ENCODE data around the gene ALG1L2. TPM values are rescaled to one million over a fixed set of nuclear protein-coding genes. Genes with fewer than 3 reads are reported as not detected.
"Not testable (repeated sequence)": the region's sequence is repeated elsewhere in the genome, so short reads cannot be mapped to it uniquely, and the experiment has no call there.

Gene ALG1L2
- polyA plus RNA-seq, 1 donor from 2014 or later, result not detected

GRCh38 chr3:130136337-130136736 is 54.7 kb downstream of the ALG1L2 start:
- H3K36me3 ChIP-seq (ENCODE audit: insufficient read depth, low read length); H3F3A ChIP-seq (ENCODE audit: insufficient read depth, low read length, poor library complexity, severe bottlenecking); H2AFZ ChIP-seq (ENCODE audit: low read depth, low read length); H3K79me2 ChIP-seq (replicated peaks; ENCODE audit: insufficient read depth, low read length); H3K4me2 ChIP-seq (ENCODE audit: low read length); H3K27me3 ChIP-seq (ENCODE audit: insufficient read depth, low read depth, low read length); H3K9me3 ChIP-seq (ENCODE audit: low read length); H4K20me1 ChIP-seq (ENCODE audit: insufficient read depth); H3K9me2 ChIP-seq (ENCODE audit: insufficient read depth, low read length); H3K9ac ChIP-seq (ENCODE audit: low read length); H3K4me3 ChIP-seq (ENCODE audit: low read length); H3K27ac ChIP-seq (ENCODE audit: low read length): not testable (repeated sequence)

GRCh38 chr3:130137685-130138084 is 56.1 kb downstream of the ALG1L2 start:
- H3K36me3 ChIP-seq (ENCODE audit: insufficient read depth, low read length); H3K4me3 ChIP-seq (ENCODE audit: low read length); H3F3A ChIP-seq (ENCODE audit: insufficient read depth, low read length, poor library complexity, severe bottlenecking); H3K4me2 ChIP-seq (ENCODE audit: low read length); H3K9me2 ChIP-seq (ENCODE audit: insufficient read depth, low read length); H3K9ac ChIP-seq (ENCODE audit: low read length); H2AFZ ChIP-seq (ENCODE audit: low read depth, low read length); H3K27ac ChIP-seq (ENCODE audit: low read length); H3K79me2 ChIP-seq (replicated peaks; ENCODE audit: insufficient read depth, low read length); H3K9me3 ChIP-seq (ENCODE audit: low read length); H3K27me3 ChIP-seq (ENCODE audit: insufficient read depth, low read depth, low read length); H4K20me1 ChIP-seq (ENCODE audit: insufficient read depth): not testable (repeated sequence)

DNA sequence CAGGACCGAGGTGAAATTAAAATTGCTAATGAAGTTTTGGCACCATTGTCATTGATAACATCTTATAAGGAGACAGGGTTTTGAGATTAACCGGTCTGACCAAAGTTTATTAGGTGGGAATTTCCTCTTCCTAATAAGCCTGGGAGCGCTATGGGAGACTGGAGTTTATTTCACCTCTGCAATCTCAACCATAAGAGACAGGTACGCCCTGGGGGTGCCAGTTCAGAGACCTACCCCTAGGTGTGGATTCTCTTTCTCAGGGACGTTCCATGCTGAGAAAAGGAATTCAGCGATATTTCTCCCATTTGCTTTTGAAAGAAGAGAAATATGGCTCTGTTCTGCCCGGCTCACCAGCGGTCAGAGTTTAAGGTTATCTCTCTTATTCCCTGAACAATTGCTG is 57.4 kb downstream of the ALG1L2 start:
- not testable (repeated sequence) for H3F3A ChIP-seq (ENCODE audit: insufficient read depth, low read length, poor library complexity, severe bottlenecking); H3K36me3 ChIP-seq (ENCODE audit: insufficient read depth, low read length); H3K79me2 ChIP-seq (replicated peaks; ENCODE audit: insufficient read depth, low read length); H3K27ac ChIP-seq (ENCODE audit: low read length); H3K4me3 ChIP-seq (ENCODE audit: low read length); H3K9me2 ChIP-seq (ENCODE audit: insufficient read depth, low read length); H3K27me3 ChIP-seq (ENCODE audit: insufficient read depth, low read depth, low read length); H3K9me3 ChIP-seq (ENCODE audit: low read length); H3K4me2 ChIP-seq (ENCODE audit: low read length); H3K9ac ChIP-seq (ENCODE audit: low read length); H2AFZ ChIP-seq (ENCODE audit: low read depth, low read length); H4K20me1 ChIP-seq (ENCODE audit: insufficient read depth)

DNA sequence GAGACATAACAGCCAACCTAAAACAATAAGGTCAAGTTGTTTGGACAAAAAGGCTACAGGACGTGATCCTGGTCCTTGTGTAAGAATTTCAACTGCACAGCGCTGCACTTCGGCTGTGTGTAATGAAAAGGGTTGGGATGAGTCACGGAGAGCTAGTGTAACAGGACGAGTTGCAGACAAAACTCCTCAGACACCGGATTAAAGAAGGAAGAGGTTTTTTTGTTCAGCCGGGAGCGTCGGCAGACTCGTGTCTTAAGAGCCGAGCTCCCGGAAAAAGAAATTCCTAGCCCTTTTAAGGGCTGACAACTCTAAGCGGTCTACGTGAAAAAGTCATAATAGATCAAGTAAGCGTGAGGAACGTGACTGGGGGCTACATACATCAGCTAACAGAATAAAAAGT is 59.1 kb downstream of the ALG1L2 start:
- H3K36me3 ChIP-seq (ENCODE audit: insufficient read depth, low read length); H4K20me1 ChIP-seq (ENCODE audit: insufficient read depth); H3K4me2 ChIP-seq (ENCODE audit: low read length); H3K4me3 ChIP-seq (ENCODE audit: low read length); H3K79me2 ChIP-seq (replicated peaks; ENCODE audit: insufficient read depth, low read length); H3F3A ChIP-seq (ENCODE audit: insufficient read depth, low read length, poor library complexity, severe bottlenecking); H3K9me3 ChIP-seq (ENCODE audit: low read length); H3K27me3 ChIP-seq (ENCODE audit: insufficient read depth, low read depth, low read length); H3K9ac ChIP-seq (ENCODE audit: low read length); H3K27ac ChIP-seq (ENCODE audit: low read length); H3K9me2 ChIP-seq (ENCODE audit: insufficient read depth, low read length); H2AFZ ChIP-seq (ENCODE audit: low read depth, low read length): not testable (repeated sequence)

DNA sequence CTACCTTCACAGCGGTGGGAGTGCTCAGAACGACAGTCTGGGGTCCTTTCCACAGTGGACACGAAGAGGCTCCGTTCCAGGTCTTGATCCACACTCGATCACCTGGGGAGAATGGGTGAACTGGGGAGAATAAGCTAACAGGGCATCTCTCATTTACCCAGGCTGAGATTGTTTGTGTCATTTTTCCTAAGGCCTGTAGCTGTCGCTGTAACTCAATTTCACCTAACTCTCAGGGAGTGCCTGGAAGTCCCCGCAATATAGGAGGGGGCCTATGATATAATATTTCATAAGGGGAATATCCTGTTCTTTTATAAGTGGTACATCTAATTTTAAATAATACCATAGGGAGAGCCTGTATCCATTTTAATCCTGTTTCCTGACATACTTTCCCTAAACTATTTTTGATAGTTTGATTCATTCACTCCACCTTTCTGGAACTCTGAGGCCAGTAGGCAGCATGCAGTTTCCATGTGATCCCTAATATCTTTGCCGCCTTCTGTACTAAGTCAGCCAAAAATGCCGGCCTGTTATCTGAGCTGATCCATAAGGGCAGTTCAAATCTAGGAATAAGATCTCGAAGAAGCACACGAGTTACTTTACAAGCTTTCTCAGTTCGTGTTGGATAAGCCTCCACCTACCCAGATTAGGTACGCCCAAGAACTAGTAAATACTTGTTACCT is 62.2 kb downstream of the ALG1L2 start:
- not testable (repeated sequence) for H3K4me2 ChIP-seq (ENCODE audit: low read length); H3K36me3 ChIP-seq (ENCODE audit: insufficient read depth, low read length)

DNA sequence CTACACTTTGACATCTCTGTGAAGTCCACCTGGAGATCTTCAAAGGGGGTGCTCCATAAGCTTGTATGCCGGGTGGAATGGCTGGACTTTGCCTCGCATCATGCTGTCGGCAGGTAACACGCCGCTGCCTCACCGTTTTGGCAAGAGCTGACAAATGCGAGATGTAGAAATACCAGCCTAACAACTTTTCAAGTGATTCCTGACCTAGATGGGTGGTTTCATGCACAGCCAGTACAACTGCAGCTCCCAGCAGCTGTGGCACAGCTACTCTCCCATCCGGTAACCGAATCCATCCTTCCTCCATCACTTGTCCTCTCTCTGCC is 62.7 kb downstream of the ALG1L2 start:
- H3K27me3 ChIP-seq (ENCODE audit: insufficient read depth, low read depth, low read length); H3K4me3 ChIP-seq (ENCODE audit: low read length); H3K9me3 ChIP-seq (ENCODE audit: low read length); H3F3A ChIP-seq (ENCODE audit: insufficient read depth, low read length, poor library complexity, severe bottlenecking); H3K9me2 ChIP-seq (ENCODE audit: insufficient read depth, low read length); H3K27ac ChIP-seq (ENCODE audit: low read length); H2AFZ ChIP-seq (ENCODE audit: low read depth, low read length); H3K79me2 ChIP-seq (replicated peaks; ENCODE audit: insufficient read depth, low read length); H3K4me2 ChIP-seq (ENCODE audit: low read length); H3K36me3 ChIP-seq (ENCODE audit: insufficient read depth, low read length); H3K9ac ChIP-seq (ENCODE audit: low read length); H4K20me1 ChIP-seq (ENCODE audit: insufficient read depth): not testable (repeated sequence)

More for the DNA sequence above, 62.2 kb downstream of the ALG1L2 start:
- H4K20me1 ChIP-seq (ENCODE audit: insufficient read depth); H3K27ac ChIP-seq (ENCODE audit: low read length); H2AFZ ChIP-seq (ENCODE audit: low read depth, low read length); H3K9me2 ChIP-seq (ENCODE audit: insufficient read depth, low read length); H3K27me3 ChIP-seq (ENCODE audit: insufficient read depth, low read depth, low read length); H3K9ac ChIP-seq (ENCODE audit: low read length); H3F3A ChIP-seq (ENCODE audit: insufficient read depth, low read length, poor library complexity, severe bottlenecking); H3K79me2 ChIP-seq (replicated peaks; ENCODE audit: insufficient read depth, low read length); H3K9me3 ChIP-seq (ENCODE audit: low read length); H3K4me3 ChIP-seq (ENCODE audit: low read length): not testable (repeated sequence)

DNA sequence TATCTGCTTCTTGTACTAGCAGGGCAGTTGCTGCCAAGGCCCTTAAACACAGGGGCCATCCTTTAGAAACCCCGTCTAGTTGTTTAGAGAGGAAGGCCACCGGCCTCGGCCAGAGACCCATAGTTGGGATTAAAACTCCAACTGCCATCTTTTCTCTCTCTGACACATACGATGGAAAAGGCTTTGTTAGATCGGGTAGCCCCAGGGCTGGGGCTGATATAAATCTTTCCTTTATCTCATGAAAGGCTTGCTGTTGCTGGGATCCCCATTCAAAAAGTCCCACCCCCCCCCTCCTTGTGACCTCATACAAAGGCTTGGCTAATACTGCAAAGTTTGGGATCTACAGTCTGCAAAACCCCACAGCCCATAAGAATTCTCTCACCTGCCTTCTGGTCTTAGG is 63.8 kb downstream of the ALG1L2 start:
- H3K36me3 ChIP-seq (ENCODE audit: insufficient read depth, low read length); H3K27ac ChIP-seq (ENCODE audit: low read length); H3K9me3 ChIP-seq (ENCODE audit: low read length); H3K4me2 ChIP-seq (ENCODE audit: low read length); H3K4me3 ChIP-seq (ENCODE audit: low read length); H3F3A ChIP-seq (ENCODE audit: insufficient read depth, low read length, poor library complexity, severe bottlenecking); H3K9me2 ChIP-seq (ENCODE audit: insufficient read depth, low read length); H3K79me2 ChIP-seq (replicated peaks; ENCODE audit: insufficient read depth, low read length); H3K9ac ChIP-seq (ENCODE audit: low read length); H4K20me1 ChIP-seq (ENCODE audit: insufficient read depth); H3K27me3 ChIP-seq (ENCODE audit: insufficient read depth, low read depth, low read length); H2AFZ ChIP-seq (ENCODE audit: low read depth, low read length): not testable (repeated sequence)

GRCh38 chr3:130146465-130146864 is 64.8 kb downstream of the ALG1L2 start:
- H3K9me2 ChIP-seq (ENCODE audit: insufficient read depth, low read length); H3K27me3 ChIP-seq (ENCODE audit: insufficient read depth, low read depth, low read length); H3K9ac ChIP-seq (ENCODE audit: low read length); H3K4me3 ChIP-seq (ENCODE audit: low read length); H3F3A ChIP-seq (ENCODE audit: insufficient read depth, low read length, poor library complexity, severe bottlenecking); H3K4me2 ChIP-seq (ENCODE audit: low read length); H3K36me3 ChIP-seq (ENCODE audit: insufficient read depth, low read length); H4K20me1 ChIP-seq (ENCODE audit: insufficient read depth); H2AFZ ChIP-seq (ENCODE audit: low read depth, low read length); H3K9me3 ChIP-seq (ENCODE audit: low read length); H3K27ac ChIP-seq (ENCODE audit: low read length); H3K79me2 ChIP-seq (replicated peaks; ENCODE audit: insufficient read depth, low read length): not testable (repeated sequence)

All from neural cell (in vitro differentiated cells).